Measurements from ENCODE around the gene SUPT6H. TPM values are rescaled to one million over a fixed set of nuclear protein-coding genes. Genes with fewer than 3 reads are reported as not detected.

SUPT6H gene
- total RNA-seq (2014; rRNA removed; shearing (Covaris generic)) (32.1 and 33.7 TPM in 2 replicates), total RNA-seq (2022) (70.4 and 76.5 TPM in 2 replicates), Bru-seq, nascent RNA (percentile 79 among the genes with signal in this experiment), BruChase-seq, experiment 1, labeled RNA remaining after a 6-hour chase (percentile 87 among the genes with signal in this experiment), BruChase-seq, experiment 2, labeled RNA remaining after a 2-hour chase (percentile 86 among the genes with signal in this experiment)
- long read RNA-seq, full-length matches to known transcripts: 50 of 82 reads
- long read RNA-seq, partial matches to known transcripts: 23 of 82 reads
- long read RNA-seq, other reads (novel, unspliced or antisense): 9 of 82 reads

DNA sequence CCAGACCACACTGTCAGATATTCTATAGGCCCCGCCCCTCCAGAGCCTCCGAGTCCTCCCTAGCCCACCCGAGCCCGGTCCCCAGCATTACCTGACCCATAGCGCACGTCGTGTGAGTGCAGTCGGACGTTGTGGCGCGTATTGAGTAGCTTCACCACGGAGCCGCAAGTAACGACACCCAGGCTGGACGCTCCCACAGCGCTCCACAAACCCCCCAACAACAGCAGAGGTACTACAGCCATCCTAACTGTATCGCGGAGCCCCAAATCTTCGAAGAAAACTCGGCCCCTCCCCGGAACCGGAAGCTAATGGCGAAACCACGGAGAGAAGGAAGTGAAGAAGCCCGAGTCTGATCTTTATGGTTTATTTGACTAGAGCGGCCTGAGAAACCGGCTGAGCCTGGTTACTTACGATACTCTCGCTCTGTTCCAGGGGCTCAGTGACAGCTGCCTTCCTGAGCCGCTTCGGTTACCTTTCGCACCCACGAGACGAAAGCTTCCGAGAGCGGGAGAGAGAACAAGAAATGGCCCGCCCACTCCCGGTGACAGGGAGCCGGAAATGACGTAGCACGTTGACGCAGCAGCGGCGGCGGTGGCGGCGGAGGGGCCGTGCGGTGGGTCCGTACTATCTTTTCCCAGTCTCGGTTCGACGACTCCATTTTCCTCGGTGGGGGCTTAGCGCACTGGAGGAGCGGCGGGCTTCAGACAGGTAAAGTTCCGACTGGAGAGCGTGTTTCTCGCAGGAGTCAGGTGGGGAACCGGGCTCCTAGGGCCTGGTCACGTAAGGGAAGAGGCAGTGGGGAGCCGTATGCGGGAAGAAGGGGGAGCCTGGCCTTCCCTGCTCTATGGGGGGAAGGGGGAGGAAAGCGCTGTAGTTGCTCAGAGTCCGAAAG lies at the start of gene SUPT6H, which contains the start of gene SDF2:
Gene SUPT6H (plus strand): TSS at position 571 of the 892 bp plus-strand sequence. CDS start 11,197 bp downstream, outside the sequence.
Gene SDF2 (minus strand): TSS at position 272 of the 892 bp plus-strand sequence. CDS start 30 bp downstream, at position 242.
- Histone ChIP-seq H3K4me1 (ENCODE audit: insufficient read depth, low read length, poor library complexity, severe bottlenecking) (peaks cover 22% of the 10 kb centered on the region), H3K9me3 (ENCODE audit: low read length) (peaks cover 2% of the 10 kb centered on the region; the same call in 1 of the 2 replicates), H3K9me2 (ENCODE audit: insufficient read depth, low read length) (no peaks in the 10 kb centered on the region), H3K36me3 (ENCODE audit: insufficient read depth, low read length) (peaks cover 57% of the 10 kb centered on the region), H4K20me1 (ENCODE audit: insufficient read depth, low read length) (peaks cover 3% of the 10 kb centered on the region; the same call in 1 of the 2 replicates), H2AFZ (ENCODE audit: low read length) (peak within 1 kb of the TSS; percentile 85), H3K4me3 (ENCODE audit: low read depth, low read length, poor library complexity, severe bottlenecking) (peak within 1 kb of the TSS; percentile 95), H3K4me2 (ENCODE audit: low read length) (peak within 1 kb of the TSS; percentile 84), H3K79me2 (ENCODE audit: insufficient read depth, low read depth, low read length) (peaks cover 62% of the 10 kb centered on the region), H3K27ac (ENCODE audit: low read depth, low read length, poor library complexity, severe bottlenecking) (peak within 1 kb of the TSS; percentile 88)
- intact Hi-C loops (cut with micrococcal nuclease; ENCODE audit: unreplicated experiment): no loop called here
- CTCF ChIA-PET (ENCODE audit: unreplicated experiment): interaction anchor here (0.6 to 1.9 kb wide), 3 partner anchors 17 to 120 kb away, joined by 3 to 13 read pairs (median 3); partner anchors contain the start of gene BLTP2
- TF ChIP-seq EZH2phosphoT487 (IDR thresholded peaks at IDR 0.05; ENCODE audit: borderline replicate concordance, low read depth, low read length): no peak
- TF ChIP-seq, protein P1, sequence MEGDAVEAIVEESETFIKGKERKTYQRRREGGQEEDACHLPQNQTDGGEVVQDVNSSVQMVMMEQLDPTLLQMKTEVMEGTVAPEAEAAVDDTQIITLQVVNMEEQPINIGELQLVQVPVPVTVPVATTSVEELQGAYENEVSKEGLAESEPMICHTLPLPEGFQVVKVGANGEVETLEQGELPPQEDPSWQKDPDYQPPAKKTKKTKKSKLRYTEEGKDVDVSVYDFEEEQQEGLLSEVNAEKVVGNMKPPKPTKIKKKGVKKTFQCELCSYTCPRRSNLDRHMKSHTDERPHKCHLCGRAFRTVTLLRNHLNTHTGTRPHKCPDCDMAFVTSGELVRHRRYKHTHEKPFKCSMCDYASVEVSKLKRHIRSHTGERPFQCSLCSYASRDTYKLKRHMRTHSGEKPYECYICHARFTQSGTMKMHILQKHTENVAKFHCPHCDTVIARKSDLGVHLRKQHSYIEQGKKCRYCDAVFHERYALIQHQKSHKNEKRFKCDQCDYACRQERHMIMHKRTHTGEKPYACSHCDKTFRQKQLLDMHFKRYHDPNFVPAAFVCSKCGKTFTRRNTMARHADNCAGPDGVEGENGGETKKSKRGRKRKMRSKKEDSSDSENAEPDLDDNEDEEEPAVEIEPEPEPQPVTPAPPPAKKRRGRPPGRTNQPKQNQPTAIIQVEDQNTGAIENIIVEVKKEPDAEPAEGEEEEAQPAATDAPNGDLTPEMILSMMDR (conservative IDR thresholded peaks at IDR 0.05; ENCODE audit: low read length): no peak
- BruUV-seq (replicated peaks): no TSS peak
- POLR2A ChIA-PET: interaction anchor here (0.7 to 3.1 kb wide), 12 partner anchors 10 to 111 kb away, joined by 3 to 17 read pairs (median 4); partner anchors contain the start of genes BLTP2, PROCA1 and RPL23A
- DNase-seq (ENCODE audit: low spot score): peak; percentile 90

DNA sequence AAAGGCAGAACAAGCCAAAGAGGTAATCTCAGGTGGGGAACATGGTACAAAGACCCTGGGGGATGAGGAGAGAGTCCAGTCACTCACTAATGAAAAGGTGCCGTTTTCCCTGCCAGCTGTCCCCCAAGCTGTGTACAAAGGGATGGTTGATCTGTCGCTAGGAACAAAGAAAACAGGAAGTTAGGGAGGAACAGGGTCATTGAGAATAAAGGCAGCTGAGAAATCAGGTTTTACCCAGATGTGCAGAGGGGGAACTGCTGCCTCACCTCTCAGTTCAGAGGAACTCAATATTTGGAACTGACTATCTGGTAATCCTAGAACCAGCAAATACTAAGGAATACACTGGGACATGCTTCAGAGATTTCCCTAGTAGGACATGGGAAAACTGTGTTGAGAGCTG lies 49.5 kb upstream of the SUPT6H start:
- intact Hi-C loops (cut with micrococcal nuclease; ENCODE audit: unreplicated experiment): loop anchor here (5.0 kb wide), 1 partner anchor 60 kb away; the partner anchor contains the start of gene UNC119
- Histone ChIP-seq H3K36me3 (ENCODE audit: insufficient read depth, low read length) (peaks cover 97% of the 10 kb centered on the region), H3K9me2 (ENCODE audit: insufficient read depth, low read length) (no peaks in the 10 kb centered on the region), H4K20me1 (ENCODE audit: insufficient read depth, low read length) (no peaks in the 10 kb centered on the region), H3K9me3 (ENCODE audit: low read length) (no peaks in the 10 kb centered on the region), H3K79me2 (ENCODE audit: insufficient read depth, low read depth, low read length) (no peaks in the 10 kb centered on the region), H3K4me1 (ENCODE audit: insufficient read depth, low read length, poor library complexity, severe bottlenecking) (peaks cover 23% of the 10 kb centered on the region), H3K4me2 (ENCODE audit: low read length) (no peak overlapping the region), H3K27ac (ENCODE audit: low read depth, low read length, poor library complexity, severe bottlenecking) (peak overlapping the region; percentile 31), H2AFZ (ENCODE audit: low read length) (no peak overlapping the region), H3K4me3 (ENCODE audit: low read depth, low read length, poor library complexity, severe bottlenecking) (no peak overlapping the region)
- DNase-seq (ENCODE audit: low spot score): peak; percentile 33
- TF ChIP-seq EZH2phosphoT487 (IDR thresholded peaks at IDR 0.05; ENCODE audit: borderline replicate concordance, low read depth, low read length): no peak
- TF ChIP-seq, protein P1 (conservative IDR thresholded peaks at IDR 0.05; ENCODE audit: low read length): no peak
- BruUV-seq (replicated peaks): no TSS peak
- CTCF ChIA-PET (ENCODE audit: unreplicated experiment): no interaction called here
- POLR2A ChIA-PET: interaction anchor here (0.5 kb wide), 1 partner anchor 100 kb away, joined by 11 read pairs; no protein-coding TSS in a partner anchor

Data from OCI-LY7 (cell line).